Body of pancreas (tissue), 4 donors: ENCODE measurements around the gene CBLIF.

Experiments used
- CTCF ChIP-seq, 7 experiments: fragments of 450-650 bp in 4 of 7; fragments of 200-600 bp in 3 of 7; sonication (generic) in 3 of 7; IDR thresholded peaks; one replicate each; pipeline ENCODE4 v1.5.1; 2016 to 2019; ENCODE audit warnings: antibody characterized with exemption in 7 of 7
- POLR2A ChIP-seq, 3 donors: fragments of 450-650 bp; IDR thresholded peaks; one replicate each; pipeline ENCODE4 v1.6.1; 2016; ENCODE audit warnings: antibody characterized with exemption in 3 of 3, mild to moderate bottlenecking in 2 of 3

GRCh38 chr11:59839615-59840014, 5.7 kb downstream of the CBLIF start:
- TF ChIP-seq CTCF (IDR thresholded peaks at IDR 0.05), result no peak
- TF ChIP-seq POLR2A (IDR thresholded peaks at IDR 0.05), result no peak
